HepG2 (cell line): ENCODE results near the gene ILRUN. TPM values are rescaled to one million over a fixed set of nuclear protein-coding genes. Genes with fewer than 3 reads are reported as not detected.

Experiments
- ATAC-seq: fragments of 200-7000 bp; cut with Tn5 transposase; 3 replicates; pipeline ENCODE4 v1.9.1; 2020; ENCODE audit warnings: mild to moderate bottlenecking, moderate library complexity
- BruUV-seq: library from RNA; stranded (reverse); fragments of 400-500 nt; replicated peaks from 2 replicates; lab custom pipeline; 2021; lab: Mats Ljungman, UMichigan
- CTCF ChIA-PET: fragments of 300-600 bp; formaldehyde crosslinking; extraction: SDS; loops from one replicate; lab custom pipeline; 2021; ENCODE audit warnings: low total read pairs, inconsistent platforms, low intra/inter-chr PET ratio; lab: Yijun Ruan, JAX
- POLR2A ChIA-PET: fragments of 350-600 bp; sonication (Branson Sonifier 250); formaldehyde crosslinking; loops from one replicate; lab custom pipeline; 2020; ENCODE audit warnings: antibody characterized with exemption, inconsistent platforms; lab: Yijun Ruan, JAX
- DNase-seq: peaks from one replicate; pipeline ENCODE4 v3.0.0-alpha.2; 2015; ENCODE audit warnings: low spot score
- FAIRE-seq: peaks from 3 replicates; lab custom pipeline; 2011; peaks lifted over from hg19 to GRCh38; lab: Jason Lieb, UNC
- H2AFZ ChIP-seq: one replicate; pipeline ENCODE4 v1.6.1; 2011; ENCODE audit warnings: low read length, inconsistent platforms
- H3K27ac ChIP-seq: fragments of 300-600 bp; 3 replicates; pipeline ENCODE4 v1.8.0; 2011; ENCODE audit warnings: mixed run types, mild to moderate bottlenecking, mixed read lengths, low read length, inconsistent platforms; ENCODE audit not compliant: insufficient read depth; ENCODE audit errors: extremely low read length
- H3K27me3 ChIP-seq, 2 experiments: fragments of 200-600 bp in 1 of 2; 2 replicates in 1 of 2; 3 replicates in 1 of 2; pipeline versions ENCODE4 v1.6.0 to v1.8.0; 2011; ENCODE audit warnings: low read length in 2 of 2, mild to moderate bottlenecking in 2 of 2, moderate library complexity in 2 of 2, inconsistent platforms in 1 of 2; ENCODE audit not compliant: insufficient read depth in 2 of 2, control insufficient read depth in 1 of 2
- H3K36me3 ChIP-seq, 2 experiments: fragments of 200-600 bp in 1 of 2; replicated peaks in 1 of 2; 2 replicates in 1 of 2; 3 replicates in 1 of 2; pipeline versions ENCODE4 v1.5.1 to v1.8.0; 2011; ENCODE audit warnings: low read length in 2 of 2, inconsistent platforms in 1 of 2; ENCODE audit not compliant: insufficient read depth in 2 of 2, control insufficient read depth in 1 of 2
- H3K4me1 ChIP-seq: 2 replicates; pipeline ENCODE4 v1.5.1; 2012; ENCODE audit warnings: low read length, inconsistent platforms; ENCODE audit not compliant: insufficient read depth
- H3K4me2 ChIP-seq: 2 replicates; pipeline ENCODE4 v1.6.0; 2011; ENCODE audit warnings: low read depth, low read length, inconsistent platforms
- H3K4me3 ChIP-seq, 3 experiments: fragments of 200-600 bp in 1 of 3; sonication (generic), shearing (Covaris generic) in 1 of 3; replicated peaks in 1 of 3; 2 replicates each; pipeline ENCODE4 v1.5.1; 2011 to 2016; ENCODE audit warnings: low read length in 3 of 3, inconsistent platforms in 2 of 3, low read depth in 2 of 3, mild to moderate bottlenecking in 2 of 3, control low read depth in 1 of 3, mixed read lengths in 1 of 3; ENCODE audit not compliant: insufficient read depth in 1 of 3
- H3K79me2 ChIP-seq: one replicate; pipeline ENCODE4 v1.6.1; 2011; ENCODE audit warnings: low read length, inconsistent platforms; ENCODE audit not compliant: insufficient read depth
- H3K9ac ChIP-seq: 2 replicates; pipeline ENCODE4 v1.6.0; 2011; ENCODE audit warnings: mild to moderate bottlenecking, low read depth, low read length, inconsistent platforms; ENCODE audit not compliant: insufficient read depth
- H3K9me3 ChIP-seq: 2 replicates; pipeline ENCODE4 v1.5.1; 2012; ENCODE audit warnings: mild to moderate bottlenecking, low read length
- H4K20me1 ChIP-seq: 2 replicates; pipeline ENCODE4 v1.6.0; 2011; ENCODE audit warnings: inconsistent platforms, mild to moderate bottlenecking, low read length, moderate library complexity; ENCODE audit not compliant: insufficient read depth
- BCL3 ChIP-seq: sonication (generic); formaldehyde crosslinking; IDR thresholded peaks from 2 replicates; pipeline ENCODE4 v1.5.1; 2020; ENCODE audit warnings: mild to moderate bottlenecking, missing genetic modification reagents, moderate library complexity
- BORCS8-MEF2B ChIP-seq: sonication (generic); formaldehyde crosslinking; IDR thresholded peaks from 2 replicates; pipeline ENCODE4 v1.8.0; 2022; ENCODE audit warnings: mild to moderate bottlenecking, missing genetic modification reagents
- FOSL2 ChIP-seq: sonication (generic); formaldehyde crosslinking; IDR thresholded peaks from 2 replicates; pipeline ENCODE4 v1.4.0; 2020; ENCODE audit warnings: missing genetic modification reagents
- JDP2 ChIP-seq: sonication (generic); formaldehyde crosslinking; IDR thresholded peaks from 2 replicates; pipeline ENCODE4 v1.8.1; 2022; ENCODE audit warnings: missing genetic modification reagents, borderline replicate concordance
- NONO ChIP-seq, 2 experiments: fragments of 450-650 bp in 1 of 2; sonication (generic) in 1 of 2; formaldehyde crosslinking in 1 of 2; IDR thresholded peaks in 1 of 2; conservative IDR thresholded peaks in 1 of 2; 2 replicates each; pipeline versions ENCODE4 v1.6.1 to v1.8.0; 2017 to 2022; ENCODE audit warnings: mild to moderate bottlenecking in 1 of 2, missing genetic modification reagents in 1 of 2, moderate library complexity in 1 of 2
- ZBTB49 ChIP-seq: sonication (generic); formaldehyde crosslinking; IDR thresholded peaks from 2 replicates; pipeline ENCODE4 v1.4.0; 2020; ENCODE audit warnings: missing genetic modification reagents, borderline replicate concordance
- ZFP91 ChIP-seq: sonication (generic); formaldehyde crosslinking; IDR thresholded peaks from 2 replicates; pipeline ENCODE4 v1.9.0; 2022; ENCODE audit warnings: missing genetic modification reagents, mild to moderate bottlenecking, borderline replicate concordance
- ZMYM2 ChIP-seq: sonication (generic); formaldehyde crosslinking; IDR thresholded peaks from 2 replicates; pipeline ENCODE4 v1.8.0; 2022; ENCODE audit warnings: mild to moderate bottlenecking, missing genetic modification reagents
- ZNF263 ChIP-seq: sonication (generic); formaldehyde crosslinking; IDR thresholded peaks from 2 replicates; pipeline ENCODE4 v1.4.0; 2020; ENCODE audit warnings: missing genetic modification reagents
- ZNF350 ChIP-seq: sonication (generic); formaldehyde crosslinking; IDR thresholded peaks from 2 replicates; pipeline ENCODE4 v1.4.0; 2020; ENCODE audit warnings: mild to moderate bottlenecking, low read depth, missing genetic modification reagents, borderline replicate concordance
- ZNF547 ChIP-seq: sonication (generic); formaldehyde crosslinking; IDR thresholded peaks from 2 replicates; pipeline ENCODE4 v1.5.1; 2020; ENCODE audit warnings: mild to moderate bottlenecking, missing genetic modification reagents
- ZNF615 ChIP-seq: sonication (generic); formaldehyde crosslinking; IDR thresholded peaks from 2 replicates; pipeline ENCODE4 v1.5.0; 2020; ENCODE audit warnings: mild to moderate bottlenecking, missing genetic modification reagents, borderline replicate concordance
- ZNF777 ChIP-seq: sonication (generic); formaldehyde crosslinking; IDR thresholded peaks from 2 replicates; pipeline ENCODE4 v1.4.0; 2020; ENCODE audit warnings: missing genetic modification reagents
- ZNF839 ChIP-seq: sonication (generic); formaldehyde crosslinking; IDR thresholded peaks from 2 replicates; pipeline ENCODE4 v1.4.0; 2020; ENCODE audit warnings: missing genetic modification reagents, mild to moderate bottlenecking, borderline replicate concordance
- ZNF878 ChIP-seq: sonication (generic); formaldehyde crosslinking; IDR thresholded peaks from 2 replicates; pipeline ENCODE4 v1.8.1; 2023; ENCODE audit warnings: mild to moderate bottlenecking, missing genetic modification reagents, moderate library complexity
- ZZZ3 ChIP-seq: sonication (generic); formaldehyde crosslinking; IDR thresholded peaks from 2 replicates; pipeline ENCODE4 v1.4.0; 2020; ENCODE audit warnings: missing genetic modification reagents, mild to moderate bottlenecking, borderline replicate concordance
- WGBS: methylation state at CpG from one replicate; pipeline ENCODE4 v1.1.6; 2017; ENCODE audit warnings: low lambda C conversion rate; 5-methylcytosine and 5-hydroxymethylcytosine counted together
- in situ Hi-C: cut with HindIII; loops from 2 replicates; pipeline ENCODE4 v1.10.0; 2017; ENCODE audit warnings: low pct_unique_long_range_greater_than_20kb; ENCODE audit not compliant: extremely low pct_ligation_motif_present
- intact Hi-C: fragments of 100-400 bp; cut with micrococcal nuclease; formaldehyde crosslinking; loops from one replicate; pipeline ENCODE4 v1.10.0; 2022; ENCODE audit not compliant: unreplicated experiment
- polyA plus RNA-seq, 8 experiments: library from polyadenylated mRNA; depleted of rRNA in 3 of 8; stranded (reverse) in 7 of 8; unstranded in 1 of 8; fragments of >200 nt; fragmentation: Illumina TruSeq in 4 of 8; extraction: Trizol in 4 of 8; gene quantifications; 2 replicates each; pipeline versions ENCODE4 v1.2.1 to v1.2.3, GENCODE V29; 2011 to 2016; ENCODE audit warnings: low read depth in 4 of 8, missing spikeins in 1 of 8, mixed read lengths in 1 of 8; ENCODE audit not compliant: insufficient read depth in 1 of 8
- total RNA-seq, 5 experiments: library from RNA; depleted of rRNA; stranded (reverse); fragments of >200 nt; fragmentation: Illumina TruSeq; extraction: Trizol; gene quantifications; 2 replicates each; pipeline ENCODE4 v1.2.3, GENCODE V29; 2016; ENCODE audit warnings: low read depth in 1 of 5

The ILRUN gene
- total and polyA plus RNA-seq, 2 of the 13 experiments (the other 11 are each of a cell fraction or from before 2014, with no cell fraction given): 45.5 to 66.6 TPM

- TF ChIP-seq FOSL2 (CRISPR knock-in tag) (peak; percentile 65), ZNF615 (CRISPR knock-in tag) (0 out of 2 replicates have a peak, but pooled peaks have one; percentile 33), ZNF547 (0 out of 2 replicates have a peak, but pooled peaks have one; percentile 56), ZZZ3 (0 out of 2 replicates have a peak, but pooled peaks have one; percentile 43), ZFP91 (CRISPR knock-in tag) (peak; percentile 61; the same call in 1 of the 2 replicates), BCL3 (CRISPR knock-in tag) (0 out of 2 replicates have a peak, but pooled peaks have one; percentile 51)
These were observed 38.5 kb downstream of the ILRUN start (continued) for GRCh38 chr6:34657979-34658480.

GRCh38 chr6:34657307-34657978 lies 39.1 kb downstream of the ILRUN start:
- peak; percentile 98 for DNase-seq
- Histone ChIP-seq H3K4me2 (peak overlapping the region; percentile 85), H4K20me1 (no peaks in the 10 kb centered on the region), H3K4me3 (peak overlapping the region; percentile 62 to 71 (median 66)), H3K36me3 (peaks cover 2 to 20% of the 10 kb centered on the region in 2 experiments), H3K79me2 (peaks cover 77% of the 10 kb centered on the region), H3K27ac (peak overlapping the region; percentile 91), H3K27me3 (no peaks in the 10 kb centered on the region), H3K9me3 (no peaks in the 10 kb centered on the region), H2AFZ (no peak overlapping the region), H3K4me1 (peaks cover 74% of the 10 kb centered on the region), H3K9ac (peak overlapping the region; percentile 80)
- ChIA-PET POLR2A (interaction anchor here (0.6 to 3.0 kb wide), 16 partner anchors 8 to 230 kb away, joined by 3 to 44 read pairs (median 4); partner anchors contain the start of genes BLTP3A, ILRUN, SNRPC and TAF11), CTCF (no interaction called here)
- ATAC-seq: peak; percentile 89
- FAIRE-seq: peak; percentile 87
- no TSS peak for BruUV-seq
- in situ Hi-C loops: no loop called here
- WGBS: 0% methylated on average over 2 of the region's 2 CpGs
- intact Hi-C loops: loop anchor here (2.0 to 5.0 kb wide), 2 partner anchors 39 to 135 kb away; partner anchors contain the start of genes BLTP3A and ILRUN
- TF ChIP-seq ZNF263 (CRISPR knock-in tag) (no peak), NONO (IDR thresholded peaks at IDR 0.05) (no peak), NONO (CRISPR knock-in tag; conservative IDR thresholded peaks at IDR 0.05) (no peak), BORCS8-MEF2B (no peak), ZNF350 (no peak), ZNF839 (CRISPR knock-in tag) (no peak), ZNF878 (peak; percentile 52; the same call in 1 of the 2 replicates), JDP2 (CRISPR knock-in tag) (no peak), ZNF777 (no peak), ZBTB49 (CRISPR knock-in tag) (no peak), ZMYM2 (CRISPR knock-in tag) (peak; percentile 80; the same call in 1 of the 2 replicates)
